ENCODE results near the gene PARM1.

DNA sequence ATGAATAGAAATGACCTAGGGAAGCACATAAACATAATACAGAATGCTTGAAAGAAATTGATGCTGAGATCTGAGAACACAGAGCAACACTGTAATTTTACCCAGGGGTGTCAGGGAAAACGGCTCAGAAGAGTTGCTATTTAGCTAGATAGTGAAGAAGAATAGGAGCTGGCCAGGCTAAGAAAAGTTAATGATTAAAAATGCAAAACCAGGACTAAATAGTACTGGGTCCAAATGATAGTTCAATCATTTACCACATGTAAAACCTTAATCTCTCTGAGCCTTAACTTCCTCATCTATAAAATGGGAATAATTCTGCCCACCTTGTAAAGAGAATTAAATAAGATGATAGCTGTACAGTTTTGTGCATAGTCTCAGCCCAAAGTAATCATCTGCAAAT is 97.1 kb downstream of the PARM1 start:
- TF ChIP-seq, protein P1, sequence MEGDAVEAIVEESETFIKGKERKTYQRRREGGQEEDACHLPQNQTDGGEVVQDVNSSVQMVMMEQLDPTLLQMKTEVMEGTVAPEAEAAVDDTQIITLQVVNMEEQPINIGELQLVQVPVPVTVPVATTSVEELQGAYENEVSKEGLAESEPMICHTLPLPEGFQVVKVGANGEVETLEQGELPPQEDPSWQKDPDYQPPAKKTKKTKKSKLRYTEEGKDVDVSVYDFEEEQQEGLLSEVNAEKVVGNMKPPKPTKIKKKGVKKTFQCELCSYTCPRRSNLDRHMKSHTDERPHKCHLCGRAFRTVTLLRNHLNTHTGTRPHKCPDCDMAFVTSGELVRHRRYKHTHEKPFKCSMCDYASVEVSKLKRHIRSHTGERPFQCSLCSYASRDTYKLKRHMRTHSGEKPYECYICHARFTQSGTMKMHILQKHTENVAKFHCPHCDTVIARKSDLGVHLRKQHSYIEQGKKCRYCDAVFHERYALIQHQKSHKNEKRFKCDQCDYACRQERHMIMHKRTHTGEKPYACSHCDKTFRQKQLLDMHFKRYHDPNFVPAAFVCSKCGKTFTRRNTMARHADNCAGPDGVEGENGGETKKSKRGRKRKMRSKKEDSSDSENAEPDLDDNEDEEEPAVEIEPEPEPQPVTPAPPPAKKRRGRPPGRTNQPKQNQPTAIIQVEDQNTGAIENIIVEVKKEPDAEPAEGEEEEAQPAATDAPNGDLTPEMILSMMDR (IDR thresholded peaks at IDR 0.05) = no peak
- TF ChIP-seq EZH2 (IDR thresholded peaks at IDR 0.05; ENCODE audit: borderline replicate concordance, insufficient read depth, low read depth, low read length, poor library complexity, severe bottlenecking) = no peak
